ENCODE measurements around the gene GCN1.

- TF ChIP-seq CTCF (conservative IDR thresholded peaks at IDR 0.05; ENCODE audit: low read length) (no peak), EZH2phosphoT487 (IDR thresholded peaks at IDR 0.05; ENCODE audit: borderline replicate concordance, low read depth, low read length) (no peak)
Measured at GRCh38 chr12:120212301-120212700, 17.8 kb upstream of the GCN1 start.

Data from OCI-LY7 (cell line).